Tongue (tissue), 2 donors: ENCODE data around the gene MRPS14. TPM values are rescaled to one million over a fixed set of nuclear protein-coding genes. Genes with fewer than 3 reads are reported as not detected.
"Not testable (repeated sequence)": the region's sequence is repeated elsewhere in the genome, so short reads cannot be mapped to it uniquely, and the experiment has no call there.

Experiments used
- DNase-seq: peaks from one replicate; pipeline ENCODE4 v3.0.0-alpha.2; 2015
- total RNA-seq: library from RNA; depleted of rRNA; stranded (reverse); fragments of >200 nt; gene quantifications from one replicate; pipeline ENCODE4 v1.2.3, GENCODE V29; 2014

The MRPS14 gene
- total RNA-seq: 31.7 TPM

- DNase-seq: peak; percentile 99
Observed at GRCh38 chr1:175023043-175023921, at the start of gene MRPS14. TSS of gene MRPS14 (minus strand) at chr1:175023425. CDS start at chr1:175023408, 17 bp downstream.

DNA sequence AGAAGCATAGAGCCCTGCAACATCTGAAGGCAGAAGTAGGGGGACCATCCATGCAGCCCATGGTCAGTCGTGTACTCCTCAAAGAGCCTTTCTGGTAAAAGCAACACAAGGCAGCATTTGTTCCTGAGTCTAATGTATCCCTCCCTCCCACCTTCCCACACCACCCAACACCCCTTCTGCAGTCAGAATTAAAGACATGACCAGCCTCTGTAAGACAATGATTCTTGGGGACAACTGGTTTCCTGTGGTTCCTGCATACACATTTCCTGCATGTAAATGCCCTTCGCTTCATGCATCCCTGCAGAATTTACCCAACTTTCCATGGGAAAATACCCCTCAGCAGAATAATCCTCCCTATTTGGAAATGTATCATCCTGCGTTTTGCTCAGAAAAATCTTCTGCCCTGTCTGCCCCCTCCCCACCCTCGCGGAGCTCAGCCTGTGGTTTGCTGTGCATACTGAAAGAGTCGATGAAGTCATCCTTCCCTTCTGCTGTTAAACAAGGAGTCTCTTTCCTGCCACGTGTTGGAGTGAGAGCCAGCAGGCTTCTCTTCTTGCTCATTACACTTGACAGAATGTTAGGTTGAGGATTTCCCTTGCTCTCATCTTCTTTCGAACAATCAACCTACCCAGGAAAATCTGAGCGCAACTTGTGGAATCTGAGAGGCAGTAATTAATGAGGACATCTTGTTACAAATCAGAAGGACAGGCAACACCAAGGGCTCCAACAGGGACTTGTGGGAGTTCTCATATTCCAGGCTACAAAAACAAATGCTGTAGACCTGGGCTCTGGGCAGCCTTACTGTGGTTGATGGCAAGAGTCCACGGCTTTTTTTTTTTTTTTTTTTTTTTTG, 49.1 kb upstream of the MRPS14 start:
- DNase-seq: peak; percentile 93

- peak; percentile 31 for DNase-seq
Observed at GRCh38 chr1:175071276-175071943, 48.2 kb upstream of the MRPS14 start.

DNA sequence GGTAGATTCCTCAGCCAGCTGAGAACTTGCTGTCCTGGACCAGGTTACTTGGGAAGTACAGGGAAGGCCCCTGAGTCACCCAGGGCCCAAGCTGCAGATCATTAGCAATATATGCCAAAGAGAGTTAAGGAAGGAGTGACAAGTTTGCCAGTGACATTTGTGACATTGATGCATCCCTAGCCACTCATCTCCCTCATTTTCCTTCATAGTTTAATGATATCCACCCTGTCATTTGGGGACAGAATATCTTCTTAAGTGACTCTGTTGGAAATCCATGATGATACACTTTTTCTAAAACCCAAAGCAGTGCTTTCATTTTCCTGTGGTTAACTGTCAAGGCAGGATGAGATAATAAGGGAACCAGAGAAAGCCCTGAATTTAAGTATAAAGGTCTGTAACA, 47.6 kb upstream of the MRPS14 start:
- no peak for DNase-seq

- DNase-seq: no peak
Observed at GRCh38 chr1:175067362-175068106, 44.3 kb upstream of the MRPS14 start, which contains the start of gene TNN. TSS of gene TNN (plus strand) at chr1:175067833. CDS start at chr1:175077419, 9,586 bp downstream.

GRCh38 chr1:175062858-175063257, 39.6 kb upstream of the MRPS14 start:
- DNase-seq: peak; percentile 55

DNA sequence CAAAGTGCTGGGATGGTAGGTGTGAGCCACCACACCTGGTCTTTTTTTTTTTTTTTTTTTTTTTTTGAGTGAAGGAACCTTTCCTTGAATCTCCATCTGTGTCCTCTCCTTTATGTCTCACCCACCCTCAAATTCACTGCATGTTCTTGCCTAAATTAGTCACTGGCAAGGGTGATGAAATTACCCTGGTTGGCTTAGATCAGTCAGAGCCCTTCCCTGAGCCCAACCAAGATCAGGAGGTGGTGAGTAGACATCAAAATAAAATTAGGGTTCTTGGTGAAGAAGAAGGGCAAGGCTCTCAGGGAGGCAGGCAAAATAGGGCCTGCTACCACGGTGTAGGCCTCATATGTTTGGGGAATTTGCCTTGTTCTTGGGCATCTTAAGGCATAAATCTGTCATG, 39.1 kb upstream of the MRPS14 start:
- no peak for DNase-seq

DNA sequence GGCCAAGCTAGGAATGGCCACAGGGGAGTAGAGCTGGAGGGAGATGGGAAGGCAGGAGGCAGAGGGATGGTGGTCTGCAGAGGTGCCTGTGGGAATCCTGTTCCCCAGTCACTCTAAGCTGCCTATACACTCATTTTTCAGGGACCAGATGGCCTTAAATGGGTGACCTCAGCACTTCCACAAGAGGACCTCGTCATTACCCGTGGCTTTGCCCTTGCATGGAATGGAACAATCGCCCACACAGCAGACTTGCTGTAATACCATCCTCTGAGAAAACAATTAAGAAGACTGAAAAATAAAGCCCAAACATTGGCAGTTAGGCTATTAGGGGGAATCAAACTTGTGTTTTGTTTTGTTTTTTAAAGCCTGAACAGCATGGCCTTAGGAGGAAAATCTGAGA, 31.5 kb upstream of the MRPS14 start:
- no peak for DNase-seq

GRCh38 chr1:175050992-175051391, 27.8 kb upstream of the MRPS14 start:
- no peak for DNase-seq

DNA sequence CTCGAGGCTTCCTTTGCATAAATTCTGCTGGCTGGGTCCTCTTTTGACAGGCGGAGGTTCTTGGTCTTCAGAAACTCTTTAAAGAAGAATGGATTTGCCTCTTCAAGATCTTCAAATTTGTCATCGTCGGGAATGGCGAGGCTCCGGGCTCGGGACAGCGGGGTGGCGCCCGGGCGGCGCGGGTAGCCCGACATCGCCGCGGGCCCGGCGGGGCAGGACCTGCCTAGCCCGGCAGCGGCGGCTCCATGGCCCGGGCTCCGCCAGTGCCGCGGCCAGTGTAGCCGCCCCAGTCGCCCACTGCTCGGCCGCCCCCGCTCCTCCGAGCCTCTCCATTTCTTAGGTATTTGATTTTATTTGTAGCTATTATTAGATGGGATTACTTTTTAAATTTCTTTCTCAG, 22.3 kb upstream of the MRPS14 start:
- DNase-seq: no peak

GRCh38 chr1:175045097-175045496, 21.9 kb upstream of the MRPS14 start:
- no peak for DNase-seq

GRCh38 chr1:175044591-175044990, 21.4 kb upstream of the MRPS14 start:
- not testable (repeated sequence) for DNase-seq

DNA sequence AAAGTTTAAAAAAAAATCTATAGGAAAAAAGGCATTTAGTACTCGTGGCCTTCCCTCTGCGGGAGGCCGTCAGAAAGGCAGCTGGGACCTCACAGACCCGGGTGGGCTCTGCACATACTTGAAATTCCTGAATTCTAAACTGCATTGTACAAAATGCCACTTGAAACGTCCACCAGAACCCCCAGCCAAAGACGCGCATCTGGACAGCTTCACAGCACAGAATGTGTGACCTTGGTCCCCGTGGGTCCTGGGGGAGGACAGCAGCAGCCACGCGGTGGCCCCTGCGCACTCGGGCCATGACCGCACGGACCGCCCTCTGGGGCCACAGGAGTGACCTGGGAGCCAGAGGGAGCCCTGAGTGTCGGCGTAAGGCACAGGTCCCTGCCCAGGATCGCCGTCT, 20.6 kb upstream of the MRPS14 start:
- DNase-seq: no peak

DNA sequence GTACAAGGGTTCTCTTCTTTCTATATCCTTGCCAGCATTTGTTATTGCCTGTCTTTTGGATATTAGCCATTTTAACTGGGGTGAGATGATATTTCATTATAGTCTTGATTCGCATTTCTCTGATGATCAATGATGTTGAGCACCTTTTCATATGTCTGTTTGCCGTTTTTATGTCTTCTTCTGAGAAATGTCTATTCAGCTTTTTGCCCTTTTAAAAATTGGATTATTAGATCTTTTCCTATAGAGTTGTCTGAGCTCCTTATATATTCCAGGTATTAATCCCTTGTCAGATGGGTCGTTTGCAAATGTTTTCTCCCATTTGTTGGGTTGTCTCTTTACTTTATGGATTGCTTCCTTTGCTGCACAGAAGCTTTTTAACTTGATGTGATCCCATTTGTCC, 19.4 kb upstream of the MRPS14 start:
- no peak for DNase-seq

DNA sequence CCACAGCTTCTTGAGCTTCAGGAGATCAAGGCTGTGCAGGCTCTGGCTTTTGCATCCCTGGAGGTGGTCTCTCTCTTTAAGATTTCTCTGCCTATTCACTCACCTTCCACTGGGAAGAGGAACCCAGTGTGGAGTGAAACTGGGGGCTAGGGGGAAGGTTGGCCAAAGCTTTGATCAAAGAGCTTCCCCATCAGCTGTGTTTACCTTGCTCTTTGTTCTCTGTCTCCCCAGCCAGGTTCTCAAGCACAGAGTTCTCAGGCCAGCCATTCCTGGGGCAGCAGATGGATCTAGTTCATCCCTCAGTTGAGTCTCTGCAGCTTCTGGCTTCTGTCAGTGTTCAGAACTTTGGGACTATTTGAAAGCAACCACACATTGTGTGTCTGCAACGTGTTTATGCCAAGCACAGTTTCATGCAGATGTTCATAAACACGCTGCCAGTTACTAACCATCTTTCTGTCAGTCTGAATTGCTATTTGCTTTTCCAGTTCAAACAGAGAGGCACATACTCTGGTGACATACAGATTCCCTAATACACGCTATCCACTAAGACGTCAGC, 17.2 kb upstream of the MRPS14 start:
- DNase-seq: peak; percentile 59

- no peak for DNase-seq
Observed at GRCh38 chr1:175037416-175037815, 14.2 kb upstream of the MRPS14 start.

DNA sequence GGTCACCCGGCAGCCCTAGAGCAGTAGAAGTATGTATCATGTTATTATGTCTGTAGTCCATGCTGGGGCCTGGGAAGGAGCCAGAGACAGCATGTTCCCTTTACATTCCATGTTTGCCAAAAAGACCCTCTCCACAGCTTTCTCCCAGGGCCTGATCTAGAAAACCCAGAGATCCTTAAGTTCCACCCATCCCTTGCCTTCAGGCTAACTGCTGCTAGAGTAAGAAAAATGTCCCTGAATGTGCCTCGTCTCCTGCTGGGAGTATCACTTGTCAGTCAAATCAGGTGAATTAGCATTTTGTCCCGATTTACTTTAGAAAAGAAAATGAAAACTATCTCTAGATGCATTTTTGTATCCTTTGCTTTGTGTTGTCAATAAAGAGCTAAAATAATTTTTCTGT, 13.3 kb upstream of the MRPS14 start:
- no peak for DNase-seq

DNA sequence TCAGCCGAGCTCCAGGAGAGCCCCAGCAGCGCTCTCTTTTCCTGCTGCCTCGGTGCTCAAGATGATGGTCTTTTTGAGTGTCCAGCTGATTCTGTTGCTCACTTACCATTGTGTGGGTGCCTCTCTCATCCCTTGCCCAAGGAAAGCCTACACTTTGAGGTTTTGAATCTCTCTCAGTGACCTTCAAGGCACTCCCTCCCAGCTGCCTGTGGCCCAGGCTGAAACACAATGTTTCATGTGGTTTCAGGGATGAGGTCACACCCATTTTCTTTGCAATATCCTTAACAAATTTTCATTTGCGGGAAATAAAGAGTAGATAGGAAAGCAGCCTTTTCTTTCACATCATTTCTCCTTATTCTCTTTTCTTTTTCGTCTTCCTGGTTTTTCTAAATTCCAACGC, 12.6 kb upstream of the MRPS14 start:
- no peak for DNase-seq

DNA sequence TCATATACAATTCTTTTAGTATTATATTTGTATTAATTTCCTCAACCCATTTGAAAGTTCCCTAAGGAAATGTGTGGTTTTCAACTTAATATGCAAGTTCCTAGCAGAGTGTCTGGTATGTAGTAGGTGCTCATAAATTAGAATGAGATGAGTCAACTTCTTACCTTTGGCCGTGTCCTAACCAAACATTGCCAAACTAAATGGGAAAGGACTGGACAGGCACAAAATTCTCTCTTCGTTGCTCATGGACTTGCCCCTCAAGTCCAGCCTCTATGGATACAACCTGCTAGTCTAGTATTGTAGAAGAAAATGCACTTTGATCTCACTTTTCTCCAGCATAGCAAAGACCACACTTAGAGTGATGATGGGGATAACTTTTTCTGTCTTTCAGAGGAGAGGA, 11.6 kb upstream of the MRPS14 start:
- DNase-seq: no peak

- no peak for DNase-seq
Observed at GRCh38 chr1:175033953-175034352, 10.7 kb upstream of the MRPS14 start.

GRCh38 chr1:175024773-175025172, 1.5 kb upstream of the MRPS14 start:
- DNase-seq: no peak

- not testable (repeated sequence) for DNase-seq
Observed at GRCh38 chr1:175023922-175024242, 657 bp upstream of the MRPS14 start.
